GM19468 (cell line): Measurements from ENCODE around the gene TMPRSS4.

Source experiments
- ATAC-seq: cut with Tn5 transposase; IDR thresholded peaks from one replicate; pipeline ENCODE4 v1.9.1; 2021; ENCODE audit warnings: mild to moderate bottlenecking, moderate library complexity, moderate number of reproducible peaks; ENCODE audit not compliant: unreplicated experiment; ENCODE audit errors: extremely low read depth

Gene TMPRSS4

GRCh38 chr11:118146554-118146953, 69.7 kb downstream of the TMPRSS4 start:
- ATAC-seq, result no peak

DNA sequence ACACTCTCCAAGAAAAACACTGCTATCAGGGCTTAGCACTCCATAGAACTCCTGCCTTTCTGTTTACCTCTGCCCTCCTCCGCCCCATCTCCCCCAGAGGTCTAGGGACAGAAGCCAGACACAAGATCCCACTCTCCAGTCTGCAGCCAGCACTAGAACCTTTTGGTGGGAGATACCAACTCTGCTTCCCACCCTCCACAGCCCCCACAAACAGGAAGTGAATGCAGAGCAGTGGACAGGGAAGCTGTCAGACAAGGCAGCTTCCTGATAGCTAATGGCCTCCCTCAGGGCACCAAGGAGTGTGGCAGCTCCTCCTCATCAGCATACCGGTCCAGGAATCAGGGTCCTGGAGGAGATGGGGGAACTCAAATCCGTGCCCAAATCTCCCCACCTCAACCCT, 70.6 kb downstream of the TMPRSS4 start:
- no peak for ATAC-seq

- ATAC-seq, result no peak
These were observed 71.4 kb downstream of the TMPRSS4 start for GRCh38 chr11:118148240-118148639.

GRCh38 chr11:118148856-118149255, 72.0 kb downstream of the TMPRSS4 start:
- no peak for ATAC-seq

DNA sequence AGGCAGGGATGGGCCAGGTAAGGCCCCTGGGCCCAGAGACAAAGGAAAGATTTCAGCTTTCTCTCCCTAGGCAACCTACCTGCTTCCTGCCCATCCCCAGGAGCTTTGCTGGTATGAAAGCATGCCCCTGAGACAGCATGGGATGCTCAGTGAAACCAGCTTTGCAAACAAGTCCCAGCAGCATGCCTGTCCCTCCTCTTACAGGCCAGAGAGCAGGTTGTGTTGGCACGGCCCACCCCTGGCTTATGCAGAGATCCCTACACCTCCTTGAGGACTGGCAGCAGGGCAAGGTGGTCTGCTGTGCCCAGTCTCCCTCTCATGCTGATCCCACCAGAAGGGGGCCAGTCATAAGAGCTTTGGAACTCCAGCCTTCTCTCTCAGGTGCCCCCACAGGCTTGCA, 72.6 kb downstream of the TMPRSS4 start:
- ATAC-seq, result no peak

DNA sequence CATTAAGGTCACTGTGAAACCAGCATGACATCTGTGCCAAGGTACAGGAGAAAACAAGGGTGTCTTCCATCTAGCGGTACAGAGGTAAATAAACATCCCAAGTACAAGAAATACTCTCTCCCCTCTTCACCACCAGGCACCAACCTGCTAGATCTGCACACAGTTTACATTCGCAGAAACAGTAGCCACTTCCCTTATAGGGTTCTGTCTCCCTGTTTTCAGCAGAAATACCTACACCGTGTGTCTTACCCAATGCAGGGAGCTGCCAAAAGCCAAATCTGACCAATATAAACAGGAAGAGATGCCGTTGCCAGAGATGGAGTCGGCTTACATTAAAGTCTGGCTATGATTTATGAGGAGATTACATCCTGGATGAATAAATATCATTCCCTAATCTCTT, 74.6 kb downstream of the TMPRSS4 start:
- no peak for ATAC-seq

DNA sequence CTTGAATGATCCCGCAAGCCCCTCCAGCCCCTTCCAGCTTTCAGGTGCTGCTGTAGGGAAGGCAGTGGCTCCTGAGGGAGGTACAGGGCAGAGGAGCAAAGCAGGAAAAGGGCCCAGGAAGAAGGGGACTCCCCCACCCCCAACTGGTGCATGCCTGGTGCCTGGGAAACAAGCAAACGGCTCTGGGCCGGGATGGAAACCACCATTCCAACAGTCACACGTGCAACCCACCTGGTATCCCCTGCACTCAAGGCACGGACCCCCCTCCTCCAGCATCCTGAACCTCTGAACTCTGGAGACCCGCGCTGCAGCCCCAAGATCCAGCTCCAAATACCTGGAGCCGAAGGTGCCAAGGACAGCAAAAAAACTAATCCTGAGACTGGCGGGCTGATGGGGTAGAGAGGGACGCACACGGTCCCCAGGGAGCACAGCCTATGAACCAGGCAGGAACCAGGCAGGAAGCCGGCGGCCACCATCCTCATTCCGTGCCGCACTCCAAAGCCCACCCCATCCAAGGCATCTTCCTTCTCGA, 75.2 kb downstream of the TMPRSS4 start:
- no peak for ATAC-seq

GRCh38 chr11:118152552-118153471, 75.9 kb downstream of the TMPRSS4 start, which contains the start of gene SCN4B:
SCN4B (minus strand) TSS chr11:118152823; CDS start chr11:118152673, 150 bp downstream.
- ATAC-seq, result no peak

DNA sequence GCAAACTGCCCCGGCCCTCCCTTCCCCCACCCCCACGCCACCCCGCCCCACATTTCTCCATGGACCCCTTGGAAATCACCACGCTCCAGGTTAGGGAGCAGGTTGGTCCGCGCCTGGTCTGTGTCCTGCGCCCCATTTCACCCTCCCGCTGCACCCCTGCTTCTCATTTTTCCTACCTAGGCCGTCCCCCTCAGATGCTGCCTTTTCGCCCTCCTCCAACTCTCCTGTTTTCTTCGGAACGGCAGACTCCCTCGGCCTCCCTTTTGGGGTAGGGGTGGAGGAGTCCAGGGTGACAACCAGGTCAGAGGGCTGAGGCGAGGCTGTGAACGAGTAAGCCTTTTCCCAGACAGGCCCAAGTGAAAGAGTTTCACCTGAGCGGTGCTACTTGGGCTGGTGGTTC, 76.6 kb downstream of the TMPRSS4 start:
- ATAC-seq, result no peak

GRCh38 chr11:118153976-118154375, 77.1 kb downstream of the TMPRSS4 start:
- no peak for ATAC-seq

- no peak for ATAC-seq
These were observed 77.8 kb downstream of the TMPRSS4 start for GRCh38 chr11:118154641-118155040.

DNA sequence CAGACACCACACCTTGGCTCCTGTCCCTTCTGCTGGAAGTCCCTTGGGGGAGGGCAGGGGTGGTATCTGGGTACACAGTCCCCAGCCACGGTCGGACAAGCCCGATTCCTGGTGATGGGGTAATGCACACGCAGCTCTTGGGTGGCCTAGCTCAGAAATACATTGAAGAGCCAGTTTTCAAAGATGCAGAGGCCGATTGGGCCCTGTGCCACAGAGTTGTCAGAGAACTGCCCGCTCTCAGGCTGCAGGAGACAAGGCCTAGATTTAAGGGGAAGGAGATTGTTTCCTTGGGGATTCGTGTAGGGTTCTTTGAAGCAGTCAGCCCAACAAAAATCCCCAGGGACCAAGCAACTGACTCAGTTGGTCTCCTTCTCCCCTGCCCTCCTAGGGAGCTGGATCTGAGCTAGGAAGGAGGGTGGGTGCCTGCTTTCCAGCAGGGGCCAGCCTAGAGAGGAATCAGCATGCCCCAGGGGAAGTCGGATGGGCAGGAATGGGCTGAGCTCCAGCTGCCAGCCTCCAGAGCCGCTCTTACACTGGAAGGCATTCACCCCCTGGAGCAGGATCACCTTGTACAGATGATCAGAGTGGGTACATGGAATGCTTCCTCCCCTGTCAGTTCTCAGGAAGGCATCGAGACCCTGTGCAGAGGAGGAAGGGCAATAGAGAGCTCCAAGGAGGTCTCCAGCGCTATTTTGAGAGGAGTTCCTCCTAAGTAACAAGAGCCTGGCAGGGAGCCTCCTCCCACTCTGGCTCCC, 79.1 kb downstream of the TMPRSS4 start:
- no peak for ATAC-seq

DNA sequence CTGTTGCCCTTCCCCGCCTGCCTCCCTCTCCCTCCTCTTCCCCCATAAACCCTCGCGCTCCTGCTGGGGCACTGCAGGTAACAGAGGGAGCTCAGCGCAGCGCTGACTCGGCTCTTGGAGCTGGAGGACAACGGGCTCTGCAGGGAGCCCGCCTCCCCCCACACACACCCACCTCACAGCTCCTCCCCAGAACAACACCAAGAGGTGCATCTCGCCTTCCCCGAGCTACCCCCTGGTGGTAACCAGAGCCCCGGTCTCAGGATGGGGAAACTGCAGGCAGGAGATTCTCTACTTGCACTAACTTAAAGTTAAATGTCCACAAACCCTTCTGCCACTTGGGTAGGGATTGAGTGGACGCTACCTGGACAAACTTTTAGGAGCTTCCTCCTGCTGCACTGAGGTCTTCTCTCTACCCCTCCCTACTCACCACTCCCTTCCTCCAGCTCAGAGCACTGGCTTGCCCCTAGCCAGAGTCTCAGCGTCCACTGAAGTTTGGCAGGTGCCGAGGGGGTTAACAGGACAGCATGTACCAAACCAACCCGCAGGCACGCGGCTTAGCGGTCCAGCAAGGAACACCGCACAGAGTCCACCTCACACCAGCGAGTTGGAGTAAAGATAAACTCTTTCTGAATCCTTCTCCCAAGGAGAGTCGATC, 79.8 kb downstream of the TMPRSS4 start:
- no peak for ATAC-seq

DNA sequence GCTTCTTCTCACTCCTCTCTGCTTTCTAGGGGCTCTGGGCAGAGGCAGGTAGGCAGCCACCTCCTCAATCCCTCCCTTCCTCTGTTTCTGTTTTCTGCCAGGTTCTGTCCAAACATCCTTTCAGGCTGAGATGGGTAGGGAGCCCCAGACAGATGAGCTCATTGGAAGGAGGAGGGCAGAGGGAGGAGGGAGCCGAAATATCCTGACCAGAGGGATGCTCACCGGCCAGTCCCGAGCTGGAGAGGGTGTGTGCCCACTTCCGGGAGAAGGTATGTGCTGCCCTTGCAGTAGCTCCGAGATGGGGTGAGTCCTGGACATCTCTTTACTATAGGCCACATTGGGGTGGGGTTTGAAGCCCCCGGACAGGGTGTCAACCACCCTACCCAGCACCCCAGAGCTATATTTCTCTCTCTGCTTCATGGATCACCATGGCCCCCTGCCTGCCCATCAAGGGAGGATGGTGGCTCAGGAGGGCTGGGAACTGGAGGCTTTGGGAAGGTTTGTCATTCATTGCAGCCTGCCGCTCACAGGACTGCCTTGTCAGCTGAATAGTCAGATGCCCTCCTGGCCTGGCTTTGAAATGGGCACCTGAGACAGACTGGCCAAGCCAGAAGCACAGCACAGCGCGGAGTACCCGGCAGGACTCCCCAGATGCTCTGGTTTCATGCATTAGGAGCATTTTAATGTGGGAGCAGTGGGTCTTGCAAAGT, 80.5 kb downstream of the TMPRSS4 start:
- no peak for ATAC-seq

DNA sequence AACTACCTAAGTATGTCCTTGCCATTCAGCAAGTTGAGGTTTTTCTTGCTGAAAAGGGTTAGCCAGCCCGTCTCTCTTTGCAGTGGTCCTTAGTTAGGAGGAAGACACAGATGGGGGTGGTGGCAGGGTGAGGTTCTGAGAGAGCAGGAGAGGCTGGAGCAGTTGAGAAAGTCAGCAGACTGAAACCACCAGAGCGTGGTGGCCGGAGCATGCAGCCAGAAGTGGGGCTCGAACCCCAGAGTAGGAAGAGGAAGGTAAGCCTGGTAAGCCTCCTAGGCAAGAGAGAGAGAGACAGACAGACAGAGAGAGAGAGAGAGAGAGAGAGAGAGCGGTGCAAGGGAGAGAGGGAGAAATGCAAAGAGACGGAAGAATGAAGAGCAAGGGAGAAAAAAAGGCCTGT, 84.9 kb downstream of the TMPRSS4 start:
- no peak for ATAC-seq

DNA sequence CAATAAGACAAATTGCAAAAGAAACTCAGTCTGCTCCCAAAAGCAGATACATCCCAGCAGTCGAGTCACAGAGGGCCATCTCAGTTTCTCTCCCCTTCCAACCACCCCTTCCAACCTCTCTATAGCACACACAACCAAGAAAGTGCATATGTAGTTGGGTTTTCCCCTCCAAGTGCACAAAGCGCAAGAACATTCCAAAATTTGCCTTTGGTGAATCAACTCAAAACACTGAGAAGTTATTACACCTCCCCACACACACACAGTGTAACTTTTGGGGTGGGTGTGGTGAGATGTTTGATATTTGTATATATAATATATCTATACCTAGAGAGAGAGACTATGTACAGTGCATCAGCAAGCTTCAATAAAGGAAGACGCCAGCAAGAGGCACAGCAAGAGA, 86.0 kb downstream of the TMPRSS4 start:
- ATAC-seq, result no peak

- ATAC-seq, result no peak
These were observed 86.6 kb downstream of the TMPRSS4 start for GRCh38 chr11:118163494-118163893.

- ATAC-seq, result no peak
These were observed 88.0 kb downstream of the TMPRSS4 start for GRCh38 chr11:118164885-118165284.

DNA sequence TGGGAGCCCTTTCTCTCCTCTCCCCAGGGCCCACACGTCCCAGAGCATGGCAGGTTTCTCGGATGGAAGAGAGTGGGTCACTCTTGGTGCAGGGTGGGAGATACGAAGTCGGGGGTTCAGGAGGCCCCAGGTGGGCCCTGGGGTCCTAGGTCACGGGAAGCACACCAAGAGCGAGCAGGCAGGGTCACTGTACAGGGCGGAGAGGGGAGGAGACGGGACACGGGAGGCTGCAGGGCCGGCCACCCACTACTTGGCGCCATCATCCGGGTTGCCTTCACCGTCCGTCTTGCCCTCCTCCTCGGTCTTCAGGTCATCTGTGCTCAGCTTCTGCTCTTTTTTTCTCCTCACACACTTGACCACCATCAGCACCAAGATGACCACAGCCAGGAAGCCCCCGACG, 89.8 kb downstream of the TMPRSS4 start:
- no peak for ATAC-seq

- ATAC-seq, result no peak
These were observed 90.4 kb downstream of the TMPRSS4 start for GRCh38 chr11:118167253-118167652.
